ENCODE data around the gene TCF19. TPM values are rescaled to one million over a fixed set of nuclear protein-coding genes. Genes with fewer than 3 reads are reported as not detected.
"Not testable (repeated sequence)": the region's sequence is repeated elsewhere in the genome, so short reads cannot be mapped to it uniquely, and the experiment has no call there.

The TCF19 gene
- total RNA-seq, 4 donors from 2014 or later = 1.5 to 5.1 (median 2.6) TPM

DNA sequence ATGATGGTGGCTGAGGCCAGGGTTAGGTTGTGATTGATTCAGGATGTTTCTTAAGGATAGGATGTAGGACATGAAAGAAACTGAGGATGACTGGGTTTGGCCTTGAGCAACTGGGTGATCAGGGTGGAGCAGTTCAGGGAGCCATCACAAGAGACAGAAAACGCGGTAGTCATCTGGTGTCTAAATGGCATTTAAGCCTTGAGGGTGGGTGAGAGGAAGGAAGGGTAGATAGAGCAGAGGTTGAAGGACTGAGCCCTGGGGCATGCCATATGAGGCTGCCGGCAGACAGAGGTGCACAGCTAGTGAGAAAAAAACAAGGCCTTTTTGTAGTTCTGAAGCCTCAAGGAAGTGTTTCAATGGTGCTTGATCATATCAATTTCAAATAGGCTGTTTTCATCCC, 10.2 kb downstream of the TCF19 start:
- no peak for TF ChIP-seq POLR2A (IDR thresholded peaks at IDR 0.05)
- TF ChIP-seq, protein P1, sequence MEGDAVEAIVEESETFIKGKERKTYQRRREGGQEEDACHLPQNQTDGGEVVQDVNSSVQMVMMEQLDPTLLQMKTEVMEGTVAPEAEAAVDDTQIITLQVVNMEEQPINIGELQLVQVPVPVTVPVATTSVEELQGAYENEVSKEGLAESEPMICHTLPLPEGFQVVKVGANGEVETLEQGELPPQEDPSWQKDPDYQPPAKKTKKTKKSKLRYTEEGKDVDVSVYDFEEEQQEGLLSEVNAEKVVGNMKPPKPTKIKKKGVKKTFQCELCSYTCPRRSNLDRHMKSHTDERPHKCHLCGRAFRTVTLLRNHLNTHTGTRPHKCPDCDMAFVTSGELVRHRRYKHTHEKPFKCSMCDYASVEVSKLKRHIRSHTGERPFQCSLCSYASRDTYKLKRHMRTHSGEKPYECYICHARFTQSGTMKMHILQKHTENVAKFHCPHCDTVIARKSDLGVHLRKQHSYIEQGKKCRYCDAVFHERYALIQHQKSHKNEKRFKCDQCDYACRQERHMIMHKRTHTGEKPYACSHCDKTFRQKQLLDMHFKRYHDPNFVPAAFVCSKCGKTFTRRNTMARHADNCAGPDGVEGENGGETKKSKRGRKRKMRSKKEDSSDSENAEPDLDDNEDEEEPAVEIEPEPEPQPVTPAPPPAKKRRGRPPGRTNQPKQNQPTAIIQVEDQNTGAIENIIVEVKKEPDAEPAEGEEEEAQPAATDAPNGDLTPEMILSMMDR (IDR thresholded peaks at IDR 0.05 in 4 of 5, conservative IDR thresholded peaks at IDR 0.05 in 1 of 5) = no peak
- Histone ChIP-seq H3K4me1 (no peaks in the 10 kb centered on the region), H3K27ac (no peak overlapping the region), H3K36me3 (no peaks in the 10 kb centered on the region), H3K4me3 (no peak overlapping the region), H3K9me3 (no peaks in the 10 kb centered on the region), H3K27me3 (no peaks in the 10 kb centered on the region)
- no peak for DNase-seq
- ATAC-seq = no peak
- in situ Hi-C loops (cut with MboI; ENCODE audit: low sequenced_read_pairs in 4 of 4) = no loop called here
- intact Hi-C loops (cut with DNase I; ENCODE audit: low total_unique reads) = no loop called here

DNA sequence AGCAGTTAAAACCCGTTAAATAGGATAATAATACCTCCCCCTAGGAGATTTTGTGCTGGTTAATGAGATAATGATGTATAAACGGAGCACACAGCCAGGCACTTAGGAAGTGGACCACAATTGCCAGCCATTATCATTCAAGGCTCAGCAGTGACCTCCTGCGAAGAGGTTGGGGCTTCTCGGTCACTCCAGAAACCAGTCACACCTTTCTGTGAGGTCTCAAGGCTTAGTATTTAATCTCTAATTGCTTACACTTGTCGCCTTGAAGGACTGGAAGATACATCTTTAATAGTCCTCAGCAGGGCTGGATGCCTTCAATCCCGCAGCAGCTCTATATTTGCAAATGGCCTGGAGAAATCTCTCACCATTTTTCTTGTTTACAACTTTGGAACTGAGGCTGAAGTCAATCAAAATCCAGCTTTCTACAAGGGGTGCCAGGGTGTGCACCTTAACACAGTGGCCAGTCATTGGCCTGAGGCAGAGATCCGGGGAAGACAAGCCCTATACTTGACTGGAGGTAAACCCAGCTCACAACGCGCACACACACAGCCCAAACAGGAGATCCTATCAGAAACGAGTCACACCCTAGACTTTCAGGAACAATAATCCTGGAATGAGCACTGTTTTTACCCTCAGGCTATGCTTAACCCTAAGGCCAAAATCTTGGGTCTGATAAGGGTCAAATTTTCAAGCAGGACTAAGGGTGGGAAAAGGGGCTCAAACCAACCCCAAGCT, 10.9 kb downstream of the TCF19 start:
- ATAC-seq (no peak), DNase-seq (no peak)
- TF ChIP-seq POLR2A (IDR thresholded peaks at IDR 0.05) = no peak
- TF ChIP-seq, protein P1 (IDR thresholded peaks at IDR 0.05 in 4 of 5, conservative IDR thresholded peaks at IDR 0.05 in 1 of 5) = no peak
- H3K4me3 ChIP-seq = no peak overlapping the region
- H3K36me3 ChIP-seq = no peaks in the 10 kb centered on the region
- in situ Hi-C loops (cut with MboI; ENCODE audit: low sequenced_read_pairs in 4 of 4) = no loop called here
- intact Hi-C loops (cut with DNase I; ENCODE audit: low total_unique reads) = no loop called here
- H3K9me3 ChIP-seq = no peaks in the 10 kb centered on the region
- H3K4me1 ChIP-seq = no peaks in the 10 kb centered on the region
- H3K27me3 ChIP-seq = no peaks in the 10 kb centered on the region
- no peak overlapping the region for H3K27ac ChIP-seq

DNA sequence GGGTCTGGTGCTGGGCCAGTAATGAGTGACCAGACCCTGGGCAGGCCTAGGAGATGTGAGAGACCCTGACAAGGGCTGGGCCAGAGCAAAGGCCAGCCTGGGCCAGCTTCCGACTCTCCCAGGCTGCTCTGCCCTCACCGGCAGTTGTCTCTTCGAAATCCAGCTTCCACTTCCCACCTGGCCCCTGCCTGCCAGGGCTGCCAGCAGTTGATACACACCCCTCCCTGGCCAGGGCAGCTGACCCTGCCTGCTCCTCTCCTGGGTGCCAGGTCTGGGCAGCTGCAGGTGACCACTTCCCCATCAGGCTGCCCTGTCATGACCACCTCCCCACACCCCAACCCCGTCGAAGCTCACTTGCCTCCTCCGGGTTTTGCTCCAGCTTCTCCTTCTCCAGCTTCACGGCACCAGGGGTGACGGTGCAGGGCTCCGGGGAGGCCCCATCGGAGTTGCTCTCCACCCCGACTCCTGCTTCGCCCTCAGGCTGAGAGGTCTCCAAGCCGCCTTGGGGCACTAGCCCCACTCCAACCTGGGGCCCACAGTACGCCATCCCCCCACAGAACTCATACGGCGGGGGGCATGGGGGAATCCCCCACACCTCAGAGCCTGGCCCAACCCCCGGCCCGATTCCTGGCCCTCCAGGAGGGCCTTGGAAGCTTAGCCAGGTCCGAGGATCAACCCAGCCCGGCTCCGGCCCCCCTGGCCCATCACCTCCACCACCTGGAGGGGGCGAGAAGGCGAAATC, 11.6 kb downstream of the TCF19 start:
- in situ Hi-C loops (cut with MboI; ENCODE audit: low sequenced_read_pairs in 4 of 4); H3K4me1 ChIP-seq; intact Hi-C loops (cut with DNase I; ENCODE audit: low total_unique reads); H3K27me3 ChIP-seq; H3K9me3 ChIP-seq; DNase-seq; H3K36me3 ChIP-seq; ATAC-seq; H3K27ac ChIP-seq; H3K4me3 ChIP-seq: not testable (repeated sequence)

DNA sequence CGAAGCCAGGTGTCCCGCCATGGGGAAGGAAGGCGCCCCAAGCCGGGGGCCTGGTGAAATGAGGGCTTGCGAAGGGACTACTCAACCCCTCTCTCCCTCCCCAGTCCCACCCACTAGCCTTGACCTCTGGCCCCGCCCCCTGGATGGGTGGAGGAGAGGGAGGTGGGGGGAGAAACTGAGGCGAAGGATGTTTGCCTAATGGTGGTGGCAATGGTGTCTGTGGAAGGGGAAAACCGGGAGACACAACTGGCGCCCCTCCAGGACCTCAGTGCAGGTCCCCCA, 12.2 kb downstream of the TCF19 start, which contains the start of gene POU5F1:
POU5F1 (minus strand) TSS at position 83 of the 282 bp plus-strand sequence; CDS start at position 21, 62 bp downstream.
- Histone ChIP-seq H3K9me3 (no peaks in the 10 kb centered on the region), H3K27ac (no peak within 1 kb of the TSS), H3K4me3 (no peak within 1 kb of the TSS), H3K27me3 (no peaks in the 10 kb centered on the region), H3K36me3 (no peaks in the 10 kb centered on the region), H3K4me1 (no peaks in the 10 kb centered on the region)
- no peak for ATAC-seq
- in situ Hi-C loops (cut with MboI; ENCODE audit: low sequenced_read_pairs in 4 of 4) (no loop called here), intact Hi-C loops (cut with DNase I; ENCODE audit: low total_unique reads) (no loop called here)
- TF ChIP-seq, protein P1 (IDR thresholded peaks at IDR 0.05 in 4 of 5, conservative IDR thresholded peaks at IDR 0.05 in 1 of 5) = no peak
- no peak for TF ChIP-seq POLR2A (IDR thresholded peaks at IDR 0.05)
- no peak for DNase-seq

DNA sequence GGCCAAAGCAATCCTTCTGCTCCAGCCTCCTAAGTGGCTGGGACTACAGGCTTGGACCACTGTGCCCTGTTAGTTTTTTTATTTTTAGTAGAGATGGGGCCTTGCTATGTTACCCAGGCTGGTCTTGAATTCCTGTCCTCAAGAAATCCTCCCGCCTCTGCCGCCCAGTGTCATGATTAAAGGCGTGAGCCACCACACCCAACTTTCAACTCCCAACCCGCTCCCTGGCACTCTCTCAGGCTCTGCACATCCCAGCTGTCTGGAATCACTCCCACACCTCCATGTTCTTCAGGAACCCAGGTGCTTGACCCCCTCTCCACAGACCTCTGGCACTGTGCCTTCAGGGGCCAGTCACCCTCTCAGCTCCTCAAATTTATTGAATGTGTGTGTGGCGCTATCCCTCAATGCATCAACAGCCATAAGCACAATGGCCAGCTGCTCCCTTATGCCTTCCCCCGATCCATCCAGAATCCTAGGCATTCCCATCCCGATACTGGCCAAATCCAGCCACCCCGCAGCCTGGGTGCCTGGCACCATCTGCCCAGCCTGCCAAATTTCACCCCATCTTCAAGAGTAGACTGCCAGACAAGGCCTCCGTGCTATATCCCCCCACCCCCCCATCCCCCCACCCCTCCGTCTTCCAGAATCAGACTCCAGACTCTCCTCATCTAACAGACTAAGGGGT, 12.7 kb downstream of the TCF19 start:
- intact Hi-C loops (cut with DNase I; ENCODE audit: low total_unique reads) (no loop called here), in situ Hi-C loops (cut with MboI; ENCODE audit: low sequenced_read_pairs in 4 of 4) (no loop called here)
- no peaks in the 10 kb centered on the region for H3K4me1 ChIP-seq
- no peak for TF ChIP-seq POLR2A (IDR thresholded peaks at IDR 0.05)
- TF ChIP-seq, protein P1 (IDR thresholded peaks at IDR 0.05 in 4 of 5, conservative IDR thresholded peaks at IDR 0.05 in 1 of 5) = no peak
- H3K27me3 ChIP-seq = no peaks in the 10 kb centered on the region
- H3K9me3 ChIP-seq = no peaks in the 10 kb centered on the region
- H3K36me3 ChIP-seq = no peaks in the 10 kb centered on the region
- H3K27ac ChIP-seq = no peak overlapping the region
- no peak overlapping the region for H3K4me3 ChIP-seq
- ATAC-seq = no peak
- DNase-seq = no peak
